Rectal smooth muscle tissue (tissue), 1 donor: ENCODE results near the gene MRPS10.

Source experiments
- H3K27ac ChIP-seq: one replicate; pipeline ENCODE4 v1.7.0; 2013; ENCODE audit warnings: low read depth, low read length, inconsistent platforms
- H3K27me3 ChIP-seq: one replicate; pipeline ENCODE4 v1.7.0; 2013; ENCODE audit warnings: low read length; ENCODE audit not compliant: control insufficient read depth, insufficient read depth
- H3K36me3 ChIP-seq: one replicate; pipeline ENCODE4 v1.7.0; 2013; ENCODE audit warnings: low read length; ENCODE audit not compliant: control insufficient read depth, insufficient read depth
- H3K4me1 ChIP-seq: one replicate; pipeline ENCODE4 v1.7.0; 2013; ENCODE audit warnings: low read length; ENCODE audit not compliant: control insufficient read depth, insufficient read depth
- H3K4me3 ChIP-seq: one replicate; pipeline ENCODE4 v1.7.0; 2013; ENCODE audit warnings: low read length
- H3K9ac ChIP-seq: one replicate; pipeline ENCODE4 v1.7.0; 2013; ENCODE audit warnings: low read length

MRPS10 gene

GRCh38 chr6:42217519-42218367 lies at the start of gene MRPS10:
Gene MRPS10, minus strand, starts transcription at chr6:42217861. Its CDS starts 12 bp downstream, at chr6:42217849.
- Histone ChIP-seq H3K27me3 (no peaks in the 10 kb centered on the region), H3K27ac (peak within 1 kb of the TSS; percentile 86)

GRCh38 chr6:42266538-42266937 lies 48.9 kb upstream of the MRPS10 start:
- Histone ChIP-seq H3K4me1 (no peaks in the 10 kb centered on the region), H3K27me3 (no peaks in the 10 kb centered on the region), H3K9ac (no peak overlapping the region), H3K36me3 (peaks cover 2% of the 10 kb centered on the region), H3K27ac (no peak overlapping the region), H3K4me3 (no peak overlapping the region)

More at GRCh38 chr6:42217519-42218367, at the start of gene MRPS10:
- Histone ChIP-seq H3K9ac (peak within 1 kb of the TSS; percentile 89), H3K4me3 (peak within 1 kb of the TSS; percentile 90), H3K4me1 (peaks cover 5% of the 10 kb centered on the region), H3K36me3 (no peaks in the 10 kb centered on the region)

- H3K4me1 ChIP-seq: peaks cover 4% of the 10 kb centered on the region
Measured at GRCh38 chr6:42264852-42265390, 47.3 kb upstream of the MRPS10 start.

GRCh38 chr6:42264162-42264851 lies 46.6 kb upstream of the MRPS10 start:
- Histone ChIP-seq H3K27ac (no peak overlapping the region), H3K27me3 (no peaks in the 10 kb centered on the region), H3K4me1 (peaks cover 4% of the 10 kb centered on the region), H3K36me3 (peaks cover 2% of the 10 kb centered on the region), H3K9ac (no peak overlapping the region), H3K4me3 (no peak overlapping the region)

More at GRCh38 chr6:42264852-42265390, 47.3 kb upstream of the MRPS10 start:
- peaks cover 2% of the 10 kb centered on the region for H3K36me3 ChIP-seq
- H3K27me3 ChIP-seq: no peaks in the 10 kb centered on the region
- H3K9ac ChIP-seq: no peak overlapping the region
- no peak overlapping the region for H3K4me3 ChIP-seq
- H3K27ac ChIP-seq: no peak overlapping the region

- H3K27me3 ChIP-seq: no peaks in the 10 kb centered on the region
- H3K4me3 ChIP-seq: no peak overlapping the region
- H3K4me1 ChIP-seq: peaks cover 4% of the 10 kb centered on the region
- no peak overlapping the region for H3K9ac ChIP-seq
- H3K27ac ChIP-seq: no peak overlapping the region
- H3K36me3 ChIP-seq: peaks cover 2% of the 10 kb centered on the region
Measured at GRCh38 chr6:42263165-42263728, 45.6 kb upstream of the MRPS10 start.

GRCh38 chr6:42260972-42261371 lies 43.3 kb upstream of the MRPS10 start:
- H3K27ac ChIP-seq: no peak overlapping the region
- no peak overlapping the region for H3K4me3 ChIP-seq
- peaks cover 2% of the 10 kb centered on the region for H3K36me3 ChIP-seq
- no peaks in the 10 kb centered on the region for H3K27me3 ChIP-seq
- peaks cover 4% of the 10 kb centered on the region for H3K4me1 ChIP-seq
- no peak overlapping the region for H3K9ac ChIP-seq

- H3K36me3 ChIP-seq: peaks cover 2% of the 10 kb centered on the region
- H3K27me3 ChIP-seq: no peaks in the 10 kb centered on the region
- no peak overlapping the region for H3K9ac ChIP-seq
- peak overlapping the region; percentile 32 for H3K4me3 ChIP-seq
- peaks cover 4% of the 10 kb centered on the region for H3K4me1 ChIP-seq
- H3K27ac ChIP-seq: peak overlapping the region; percentile 32
Measured at GRCh38 chr6:42260396-42260888, 42.8 kb upstream of the MRPS10 start.

GRCh38 chr6:42259841-42260395 lies 42.3 kb upstream of the MRPS10 start:
- no peak overlapping the region for H3K27ac ChIP-seq

GRCh38 chr6:42259286-42259685 lies 41.6 kb upstream of the MRPS10 start:
- no peak overlapping the region for H3K9ac ChIP-seq
- H3K4me3 ChIP-seq: no peak overlapping the region
- H3K36me3 ChIP-seq: peaks cover 8% of the 10 kb centered on the region
- H3K27me3 ChIP-seq: no peaks in the 10 kb centered on the region
- peaks cover 4% of the 10 kb centered on the region for H3K4me1 ChIP-seq
- H3K27ac ChIP-seq: no peak overlapping the region

More at GRCh38 chr6:42259841-42260395, 42.3 kb upstream of the MRPS10 start:
- peaks cover 2% of the 10 kb centered on the region for H3K36me3 ChIP-seq
- H3K9ac ChIP-seq: no peak overlapping the region
- peaks cover 4% of the 10 kb centered on the region for H3K4me1 ChIP-seq
- H3K4me3 ChIP-seq: peak overlapping the region; percentile 32
- H3K27me3 ChIP-seq: no peaks in the 10 kb centered on the region

GRCh38 chr6:42257614-42258013 lies 40.0 kb upstream of the MRPS10 start:
- Histone ChIP-seq H3K4me3 (no peak overlapping the region), H3K9ac (no peak overlapping the region), H3K4me1 (peaks cover 4% of the 10 kb centered on the region), H3K27me3 (no peaks in the 10 kb centered on the region), H3K36me3 (peaks cover 7% of the 10 kb centered on the region), H3K27ac (no peak overlapping the region)

GRCh38 chr6:42257063-42257462 lies 39.4 kb upstream of the MRPS10 start:
- no peak overlapping the region for H3K9ac ChIP-seq
- no peaks in the 10 kb centered on the region for H3K27me3 ChIP-seq
- no peak overlapping the region for H3K4me3 ChIP-seq
- peaks cover 7% of the 10 kb centered on the region for H3K36me3 ChIP-seq
- peaks cover 7% of the 10 kb centered on the region for H3K4me1 ChIP-seq
- no peak overlapping the region for H3K27ac ChIP-seq

GRCh38 chr6:42255050-42255449 lies 37.4 kb upstream of the MRPS10 start:
- no peaks in the 10 kb centered on the region for H3K27me3 ChIP-seq
- H3K36me3 ChIP-seq: peaks cover 7% of the 10 kb centered on the region

More at GRCh38 chr6:42255050-42255449, 37.4 kb upstream of the MRPS10 start:
- Histone ChIP-seq H3K9ac (no peak overlapping the region), H3K4me1 (peaks cover 9% of the 10 kb centered on the region), H3K27ac (no peak overlapping the region), H3K4me3 (no peak overlapping the region)
